HCT116 (cell line): ENCODE results near the gene CD300LD. TPM values are rescaled to one million over a fixed set of nuclear protein-coding genes. Genes with fewer than 3 reads are reported as not detected.

ENCODE experiments used
- ATAC-seq: fragments of 200-7000 bp; cut with Tn5 transposase; 2 replicates; pipeline ENCODE4 v1.9.1; 2020; ENCODE audit warnings: mild to moderate bottlenecking, moderate library complexity
- BruUV-seq: library from RNA; stranded (reverse); fragments of 400-500 nt; replicated peaks from 2 replicates; lab custom pipeline; 2021; lab: Mats Ljungman, UMichigan
- CTCF ChIA-PET: fragments of 300-600 bp; sonication (Branson Sonifier 250); formaldehyde crosslinking; loops from one replicate; lab custom pipeline; 2021; ENCODE audit warnings: antibody characterized with exemption; lab: Charles Lee
- POLR2A ChIA-PET: fragments of 300-600, 350-600 bp; sonication (Branson Sonifier 250); formaldehyde crosslinking; loops from one replicate; lab custom pipeline; 2021; ENCODE audit warnings: antibody characterized with exemption; lab: Charles Lee
- RAD21 ChIA-PET, 2 experiments: fragments of 300-600 bp; sonication (Branson Sonifier 250); formaldehyde crosslinking; loops; one replicate each; lab custom pipeline; 2023; ENCODE audit warnings: low total read pairs in 2 of 2; ENCODE audit not compliant: uncharacterized antibody in 2 of 2, unreplicated experiment in 2 of 2, low non-redundant PET in 1 of 2; lab: Charles Lee
- DNase-seq: peaks from one replicate; pipeline ENCODE4 v3.0.0-alpha.2; 2010; ENCODE audit warnings: low read depth, low spot score
- H2AFZ ChIP-seq: fragments of 200-600 bp; shearing (Covaris generic), sonication (generic); 2 replicates; pipeline ENCODE4 v1.6.1; 2017; ENCODE audit warnings: low read depth, mixed run types, mixed read lengths, antibody characterized with exemption, low read length; ENCODE audit not compliant: poor library complexity, severe bottlenecking
- H3K27ac ChIP-seq: 2 replicates; pipeline ENCODE4 v1.5.1; 2012; ENCODE audit warnings: low read depth, low read length
- H3K27me3 ChIP-seq: fragments of 200-600 bp; sonication (generic); 2 replicates; pipeline ENCODE4 v1.6.1; 2016; ENCODE audit warnings: mixed run types, low read length, mixed read lengths; ENCODE audit not compliant: insufficient read depth
- H3K36me3 ChIP-seq, 2 experiments: fragments of 200-500 bp in 1 of 2; fragments of 200-600 bp in 1 of 2; sonication (Bioruptor generic) in 1 of 2; sonication (generic) in 1 of 2; 2 replicates each; pipeline versions ENCODE4 v1.5.1 to v1.6.1; 2014 to 2016; ENCODE audit warnings: low read length in 2 of 2, inconsistent platforms in 1 of 2, mixed read lengths in 1 of 2, mixed run types in 1 of 2; ENCODE audit not compliant: insufficient read depth in 2 of 2, control insufficient read depth in 1 of 2
- H3K4me1 ChIP-seq, 2 experiments: fragments of 200-600 bp in 1 of 2; sonication (generic) in 1 of 2; 2 replicates each; pipeline versions ENCODE4 v1.5.1 to v1.6.1; 2012 to 2017; ENCODE audit warnings: low read length in 2 of 2, inconsistent platforms in 1 of 2, mild to moderate bottlenecking in 1 of 2, mixed read lengths in 1 of 2, mixed run types in 1 of 2, moderate library complexity in 1 of 2; ENCODE audit not compliant: insufficient read depth in 2 of 2, control insufficient read depth in 1 of 2
- H3K4me2 ChIP-seq: fragments of 200-600 bp; sonication (generic); 2 replicates; pipeline ENCODE4 v1.6.1; 2017; ENCODE audit warnings: mixed run types, low read length, mixed read lengths
- H3K4me3 ChIP-seq, 2 experiments: fragments of 200-600 bp in 1 of 2; sonication (generic) in 1 of 2; replicated peaks in 1 of 2; 2 replicates each; pipeline ENCODE4 v1.5.1; 2011 to 2016; ENCODE audit warnings: low read length in 2 of 2, control low read depth in 1 of 2, low read depth in 1 of 2, mild to moderate bottlenecking in 1 of 2, mixed read lengths in 1 of 2, mixed run types in 1 of 2
- H3K79me2 ChIP-seq: fragments of 200-600 bp; sonication (generic); 2 replicates; pipeline ENCODE4 v1.6.1; 2017; ENCODE audit warnings: mild to moderate bottlenecking, mixed run types, low read length, moderate library complexity, mixed read lengths; ENCODE audit not compliant: insufficient read depth
- H3K9ac ChIP-seq: fragments of 200-600 bp; sonication (generic); 2 replicates; pipeline ENCODE4 v1.6.1; 2016; ENCODE audit warnings: low read length, mixed read lengths
- H3K9me2 ChIP-seq: fragments of 200-600 bp; sonication (generic), shearing (Covaris generic); 2 replicates; pipeline ENCODE4 v1.6.1; 2017; ENCODE audit warnings: mixed run types, mild to moderate bottlenecking, moderate library complexity; ENCODE audit not compliant: insufficient read depth
- H3K9me3 ChIP-seq, 2 experiments: fragments of 200-500 bp in 1 of 2; fragments of 200-600 bp in 1 of 2; sonication (Bioruptor generic) in 1 of 2; sonication (generic) in 1 of 2; 2 replicates each; pipeline ENCODE4 v1.6.1; 2014 to 2017; ENCODE audit warnings: low read length in 2 of 2, mixed read lengths in 2 of 2, inconsistent platforms in 1 of 2, low read depth in 1 of 2, mild to moderate bottlenecking in 1 of 2, mixed run types in 1 of 2, moderate library complexity in 1 of 2; ENCODE audit not compliant: control insufficient read depth in 1 of 2, insufficient read depth in 1 of 2
- H4K20me1 ChIP-seq: fragments of 200-600 bp; sonication (generic), shearing (Covaris generic); 2 replicates; pipeline ENCODE4 v1.6.1; 2017; ENCODE audit warnings: mixed run types, mild to moderate bottlenecking, moderate library complexity; ENCODE audit not compliant: insufficient read depth
- CBX3 ChIP-seq: IDR thresholded peaks from 2 replicates; pipeline ENCODE4 v1.6.1; 2012; ENCODE audit warnings: low read depth
- CEBPB ChIP-seq: IDR thresholded peaks from 2 replicates; pipeline ENCODE4 v1.6.1; 2012; ENCODE audit warnings: low read depth
- EGR1 ChIP-seq: IDR thresholded peaks from 2 replicates; pipeline ENCODE4 v1.6.1; 2012; ENCODE audit warnings: low read depth
- FOSL1 ChIP-seq: IDR thresholded peaks from 2 replicates; pipeline ENCODE4 v1.6.1; 2012; ENCODE audit warnings: low read depth
- JUND ChIP-seq: IDR thresholded peaks from 2 replicates; pipeline ENCODE4 v1.6.1; 2012
- POLR2A ChIP-seq: IDR thresholded peaks from 2 replicates; pipeline ENCODE4 v1.7.0; 2011; ENCODE audit warnings: borderline replicate concordance; ENCODE audit not compliant: insufficient read depth, insufficient read length; ENCODE audit errors: extremely low read depth
- POLR2AphosphoS5 ChIP-seq: IDR thresholded peaks from 2 replicates; pipeline ENCODE4 v1.6.1; 2011; ENCODE audit warnings: mild to moderate bottlenecking, low read depth, low read length, moderate library complexity
- RAD21 ChIP-seq: IDR thresholded peaks from 2 replicates; pipeline ENCODE4 v1.6.1; 2012; ENCODE audit warnings: low read depth, mild to moderate bottlenecking
- SP1 ChIP-seq: IDR thresholded peaks from 2 replicates; pipeline ENCODE4 v1.6.1; 2012; ENCODE audit warnings: low read depth
- SRF ChIP-seq: IDR thresholded peaks from 2 replicates; pipeline ENCODE4 v1.6.1; 2012; ENCODE audit warnings: low read depth
- TCF7L2 ChIP-seq: IDR thresholded peaks from 2 replicates; pipeline ENCODE4 v1.7.0; 2011; ENCODE audit warnings: borderline replicate concordance, inconsistent platforms; ENCODE audit not compliant: insufficient read depth, insufficient read length; ENCODE audit errors: extremely low read depth
- YY1 ChIP-seq: IDR thresholded peaks from 2 replicates; pipeline ENCODE4 v1.6.1; 2011; ENCODE audit warnings: low read length, low read depth, moderate library complexity, mild to moderate bottlenecking; ENCODE audit not compliant: insufficient replicate concordance; ENCODE audit errors: extremely low read depth
- ZNF274 ChIP-seq: fragments of 200-500 bp; sonication (Bioruptor generic); IDR thresholded peaks from 2 replicates; pipeline ENCODE4 v1.6.1; 2014; ENCODE audit warnings: mild to moderate bottlenecking, low read depth, low read length, inconsistent platforms
- intact Hi-C: fragments of 100-400 bp; cut with micrococcal nuclease; formaldehyde crosslinking; loops from 2 replicates; pipeline ENCODE4 v1.10.0; 2022
- total RNA-seq: library from RNA; stranded (reverse); gene quantifications from one replicate; pipeline ENCODE4 v1.2.1, GENCODE V29; 2021; ENCODE audit not compliant: unreplicated experiment
- TF ChIP-seq, protein P1 (sequence below): IDR thresholded peaks from 2 replicates; pipeline ENCODE4 v1.6.1; 2012
- TF ChIP-seq, protein P2 (sequence below), 3 experiments: fragments of 200-600 bp in 1 of 3; sonication (generic) in 1 of 3; IDR thresholded peaks in 2 of 3; conservative IDR thresholded peaks in 1 of 3; 2 replicates each; pipeline ENCODE4 v1.5.1; 2012 to 2017; ENCODE audit warnings: low read depth in 2 of 3, low read length in 2 of 3, antibody characterized with exemption in 1 of 3, borderline replicate concordance in 1 of 3, control low read depth in 1 of 3, mild to moderate bottlenecking in 1 of 3, mixed read lengths in 1 of 3, mixed run types in 1 of 3, moderate library complexity in 1 of 3; ENCODE audit not compliant: insufficient read depth in 1 of 3
- TF ChIP-seq, protein P3 (sequence below): IDR thresholded peaks from 2 replicates; pipeline ENCODE4 v1.6.1; 2012

The CD300LD gene
- total RNA-seq, 1 experiment from 2014 or later, result not detected

DNA sequence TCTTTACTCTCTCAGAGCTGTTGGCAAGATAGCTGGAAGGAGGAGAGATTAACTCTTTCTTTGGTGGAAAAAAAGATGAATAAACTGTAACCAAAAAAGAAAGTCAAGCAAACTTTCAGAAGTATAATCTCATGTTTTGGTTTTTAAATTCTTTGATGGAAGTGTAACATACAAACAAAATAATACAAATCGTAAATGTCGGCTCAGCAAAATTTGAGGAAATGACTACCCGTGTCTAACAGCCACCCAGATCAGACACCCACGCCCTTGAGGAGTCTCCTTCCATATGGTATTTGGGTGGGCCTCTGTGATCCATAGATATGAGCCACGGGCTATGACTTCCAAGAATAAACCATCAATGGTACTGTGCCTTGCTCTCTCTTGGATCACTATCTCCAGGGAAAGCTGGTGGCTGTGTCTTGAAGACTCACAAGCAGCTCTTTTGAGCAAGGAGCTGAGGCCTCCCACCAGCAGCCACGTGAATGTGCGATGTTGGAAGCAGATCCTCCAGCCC is 36.6 kb downstream of the CD300LD start:
- Histone ChIP-seq H3K4me3 (no peak overlapping the region), H3K27me3 (peaks cover 41% of the 10 kb centered on the region), H3K36me3 (no peaks in the 10 kb centered on the region), H3K27ac (no peak overlapping the region), H3K9ac (no peak overlapping the region), H4K20me1 (no peaks in the 10 kb centered on the region), H3K4me2 (no peak overlapping the region), H3K4me1 (no peaks in the 10 kb centered on the region), H2AFZ (no peak overlapping the region), H3K9me2 (no peaks in the 10 kb centered on the region), H3K79me2 (no peaks in the 10 kb centered on the region), H3K9me3 (no peaks in the 10 kb centered on the region)
- POLR2A ChIA-PET, result no interaction called here
- intact Hi-C loops, result no loop called here
- no TSS peak for BruUV-seq
- TF ChIP-seq, protein P1, sequence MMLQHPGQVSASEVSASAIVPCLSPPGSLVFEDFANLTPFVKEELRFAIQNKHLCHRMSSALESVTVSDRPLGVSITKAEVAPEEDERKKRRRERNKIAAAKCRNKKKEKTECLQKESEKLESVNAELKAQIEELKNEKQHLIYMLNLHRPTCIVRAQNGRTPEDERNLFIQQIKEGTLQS, result no peak
- TF ChIP-seq CEBPB (no peak), FOSL1 (no peak), POLR2A (no peak), SRF (no peak), SP1 (no peak)
- TF ChIP-seq, protein P2, sequence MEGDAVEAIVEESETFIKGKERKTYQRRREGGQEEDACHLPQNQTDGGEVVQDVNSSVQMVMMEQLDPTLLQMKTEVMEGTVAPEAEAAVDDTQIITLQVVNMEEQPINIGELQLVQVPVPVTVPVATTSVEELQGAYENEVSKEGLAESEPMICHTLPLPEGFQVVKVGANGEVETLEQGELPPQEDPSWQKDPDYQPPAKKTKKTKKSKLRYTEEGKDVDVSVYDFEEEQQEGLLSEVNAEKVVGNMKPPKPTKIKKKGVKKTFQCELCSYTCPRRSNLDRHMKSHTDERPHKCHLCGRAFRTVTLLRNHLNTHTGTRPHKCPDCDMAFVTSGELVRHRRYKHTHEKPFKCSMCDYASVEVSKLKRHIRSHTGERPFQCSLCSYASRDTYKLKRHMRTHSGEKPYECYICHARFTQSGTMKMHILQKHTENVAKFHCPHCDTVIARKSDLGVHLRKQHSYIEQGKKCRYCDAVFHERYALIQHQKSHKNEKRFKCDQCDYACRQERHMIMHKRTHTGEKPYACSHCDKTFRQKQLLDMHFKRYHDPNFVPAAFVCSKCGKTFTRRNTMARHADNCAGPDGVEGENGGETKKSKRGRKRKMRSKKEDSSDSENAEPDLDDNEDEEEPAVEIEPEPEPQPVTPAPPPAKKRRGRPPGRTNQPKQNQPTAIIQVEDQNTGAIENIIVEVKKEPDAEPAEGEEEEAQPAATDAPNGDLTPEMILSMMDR (IDR thresholded peaks at IDR 0.05 in 2 of 3, conservative IDR thresholded peaks at IDR 0.05 in 1 of 3; ENCODE audit: borderline replicate concordance in 1 of 3, insufficient read depth in 1 of 3, low read depth in 2 of 3, low read length in 2 of 3), result no peak
- CTCF ChIA-PET, result interaction anchor here (3.7 kb wide), 1 partner anchor 11 kb away, joined by 19 read pairs; the partner anchor contains the start of gene CD300H
- ATAC-seq, result no peak
- RAD21 ChIA-PET, result no interaction called here
- no peak for DNase-seq

DNA sequence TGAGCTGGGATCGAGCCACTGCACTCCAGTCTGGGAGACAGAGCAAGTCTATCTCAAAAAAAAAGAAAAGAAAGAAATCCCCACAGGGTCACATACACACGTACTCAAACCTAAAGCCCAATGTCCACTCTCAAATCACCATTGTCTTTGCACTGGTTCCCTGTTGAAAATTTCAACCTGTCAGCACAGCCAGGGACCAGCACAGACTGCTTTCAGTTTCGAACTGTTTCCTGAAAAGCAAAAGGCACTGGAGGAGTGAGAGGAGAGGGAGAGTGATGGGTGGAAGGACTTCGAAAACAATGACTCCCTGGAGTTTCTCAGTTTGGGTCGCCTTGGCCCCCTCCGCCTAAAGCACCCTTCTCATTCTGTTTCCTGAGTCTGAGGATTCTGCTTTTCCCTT is 37.2 kb downstream of the CD300LD start:
- ChIA-PET POLR2A (no interaction called here), CTCF (interaction anchor here (2.6 to 3.7 kb wide), 2 partner anchors 11 to 12 kb away, joined by 11 to 19 read pairs; partner anchors contain the start of gene CD300H), RAD21 (no interaction called here)
- H3K4me2 ChIP-seq, result no peak overlapping the region
- BruUV-seq, result no TSS peak
- H3K9me3 ChIP-seq, result no peaks in the 10 kb centered on the region
- H3K79me2 ChIP-seq, result no peaks in the 10 kb centered on the region
- no peak overlapping the region for H3K27ac ChIP-seq
- H3K27me3 ChIP-seq, result peaks cover 40% of the 10 kb centered on the region
- no peak for DNase-seq
- no peaks in the 10 kb centered on the region for H4K20me1 ChIP-seq
- no peak overlapping the region for H2AFZ ChIP-seq
- no peaks in the 10 kb centered on the region for H3K4me1 ChIP-seq
- intact Hi-C loops, result no loop called here
- H3K9me2 ChIP-seq, result no peaks in the 10 kb centered on the region
- H3K4me3 ChIP-seq, result no peak overlapping the region
- H3K9ac ChIP-seq, result no peak overlapping the region
- ATAC-seq, result no peak
- H3K36me3 ChIP-seq, result no peaks in the 10 kb centered on the region
- TF ChIP-seq SP1 (no peak), CBX3 (no peak), POLR2A (no peak), EGR1 (no peak), JUND (no peak), ZNF274 (no peak), YY1 (no peak), RAD21 (no peak), POLR2AphosphoS5 (no peak), FOSL1 (no peak), TCF7L2 (no peak), CEBPB (no peak)
- TF ChIP-seq, protein P3, sequence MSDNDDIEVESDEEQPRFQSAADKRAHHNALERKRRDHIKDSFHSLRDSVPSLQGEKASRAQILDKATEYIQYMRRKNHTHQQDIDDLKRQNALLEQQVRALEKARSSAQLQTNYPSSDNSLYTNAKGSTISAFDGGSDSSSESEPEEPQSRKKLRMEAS, result no peak
- TF ChIP-seq, protein P2 (IDR thresholded peaks at IDR 0.05 in 2 of 3, conservative IDR thresholded peaks at IDR 0.05 in 1 of 3; ENCODE audit: borderline replicate concordance in 1 of 3, insufficient read depth in 1 of 3, low read depth in 2 of 3, low read length in 2 of 3), result no peak
